ENCODE results near the gene KIF4A. TPM values are rescaled to one million over a fixed set of nuclear protein-coding genes. Genes with fewer than 3 reads are reported as not detected.
A peak's percentile ranks its signal among the peaks of the same experiment; 100 is the strongest.

KIF4A gene
- total RNA-seq, 1 experiment from 2014 or later = 52.9 TPM

- no peak overlapping the region for H2AFZ ChIP-seq
- H3K27ac ChIP-seq = no peak overlapping the region
- no peaks in the 10 kb centered on the region for H4K20me1 ChIP-seq (ENCODE audit: insufficient read depth)
- no TSS peak for BruUV-seq (replicated peaks)
- TF ChIP-seq CTCF (conservative IDR thresholded peaks at IDR 0.05) = no peak
- TF ChIP-seq EZH2 (IDR thresholded peaks at IDR 0.05; ENCODE audit: low read depth) = no peak
- H3K9me2 ChIP-seq (ENCODE audit: insufficient read depth) = no peaks in the 10 kb centered on the region
- intact Hi-C loops (cut with micrococcal nuclease; ENCODE audit: unreplicated experiment) = no loop called here
- H3K9me3 ChIP-seq (ENCODE audit: insufficient read depth, low read depth) = no peaks in the 10 kb centered on the region; the same call in 1 of the 2 replicates
- H3K4me2 ChIP-seq = no peak overlapping the region
- no peak for DNase-seq
- ChIA-PET CTCF (no interaction called here), POLR2A (ENCODE audit: unreplicated experiment) (interaction anchor here (0.6 kb wide), 1 partner anchor 119 kb away, joined by 3 read pairs; the partner anchor contains the start of gene IGBP1)
- 0 out of 2 replicates have a peak, but pooled peaks cover 3% of the 10 kb centered on the region for H3F3A ChIP-seq (ENCODE audit: insufficient read depth, low read depth)
- H3K4me1 ChIP-seq (replicated peaks; ENCODE audit: insufficient read depth) = peaks cover 24% of the 10 kb centered on the region
- H3K4me3 ChIP-seq = no peak overlapping the region
- no peaks in the 10 kb centered on the region for H3K27me3 ChIP-seq (ENCODE audit: insufficient read depth, low read depth)
- H3K36me3 ChIP-seq (ENCODE audit: low read depth) = no peaks in the 10 kb centered on the region
- no peaks in the 10 kb centered on the region for H3K79me2 ChIP-seq (ENCODE audit: low read depth)
Observed at GRCh38 chrX:70252491-70252890, 37.4 kb upstream of the KIF4A start.

- no TSS peak for BruUV-seq (replicated peaks)
- Histone ChIP-seq H3K4me2 (peak overlapping the region; percentile 44; the same call in 1 of the 2 replicates), H3K4me3 (no peak overlapping the region), H3K9me2 (ENCODE audit: insufficient read depth) (no peaks in the 10 kb centered on the region), H2AFZ (peak overlapping the region; percentile 52; the same call in 1 of the 2 replicates), H3K4me1 (replicated peaks; ENCODE audit: insufficient read depth) (peaks cover 24% of the 10 kb centered on the region), H4K20me1 (ENCODE audit: insufficient read depth) (no peaks in the 10 kb centered on the region), H3K27ac (peak overlapping the region; percentile 79), H3F3A (ENCODE audit: insufficient read depth, low read depth) (0 out of 2 replicates have a peak, but pooled peaks cover 3% of the 10 kb centered on the region), H3K36me3 (ENCODE audit: low read depth) (no peaks in the 10 kb centered on the region), H3K27me3 (ENCODE audit: insufficient read depth, low read depth) (no peaks in the 10 kb centered on the region), H3K79me2 (ENCODE audit: low read depth) (no peaks in the 10 kb centered on the region), H3K9me3 (ENCODE audit: insufficient read depth, low read depth) (no peaks in the 10 kb centered on the region; the same call in 1 of the 2 replicates)
- intact Hi-C loops (cut with micrococcal nuclease; ENCODE audit: unreplicated experiment) = no loop called here
- ChIA-PET POLR2A (ENCODE audit: unreplicated experiment) (interaction anchor here (0.6 kb wide), 1 partner anchor 120 kb away, joined by 3 read pairs; the partner anchor contains the start of gene IGBP1), CTCF (interaction anchor here (0.6 to 0.9 kb wide), 3 partner anchors 9 to 1260 kb away, joined by 3 to 6 read pairs (median 3); no protein-coding TSS in a partner anchor)
- TF ChIP-seq EZH2 (IDR thresholded peaks at IDR 0.05; ENCODE audit: low read depth) (no peak), CTCF (conservative IDR thresholded peaks at IDR 0.05) (no peak)
- DNase-seq = no peak
Observed at GRCh38 chrX:70253377-70254062, 36.4 kb upstream of the KIF4A start.

GRCh38 chrX:70254063-70254400 lies 35.9 kb upstream of the KIF4A start:
- Histone ChIP-seq H3K9me3 (ENCODE audit: insufficient read depth, low read depth) (no peaks in the 10 kb centered on the region; the same call in 1 of the 2 replicates), H3K4me1 (replicated peaks; ENCODE audit: insufficient read depth) (peaks cover 24% of the 10 kb centered on the region), H3K27ac (peak overlapping the region; percentile 79), H3K4me2 (peak overlapping the region; percentile 44; the same call in 1 of the 2 replicates), H4K20me1 (ENCODE audit: insufficient read depth) (no peaks in the 10 kb centered on the region), H3K4me3 (no peak overlapping the region), H3F3A (ENCODE audit: insufficient read depth, low read depth) (0 out of 2 replicates have a peak, but pooled peaks cover 3% of the 10 kb centered on the region), H3K27me3 (ENCODE audit: insufficient read depth, low read depth) (no peaks in the 10 kb centered on the region), H3K36me3 (ENCODE audit: low read depth) (no peaks in the 10 kb centered on the region), H3K79me2 (ENCODE audit: low read depth) (no peaks in the 10 kb centered on the region), H3K9me2 (ENCODE audit: insufficient read depth) (no peaks in the 10 kb centered on the region), H2AFZ (no peak overlapping the region)
- ChIA-PET POLR2A (ENCODE audit: unreplicated experiment) (no interaction called here), CTCF (interaction anchor here (0.9 kb wide), 1 partner anchor 9 kb away, joined by 3 read pairs; no protein-coding TSS in a partner anchor)
- no TSS peak for BruUV-seq (replicated peaks)
- TF ChIP-seq EZH2 (IDR thresholded peaks at IDR 0.05; ENCODE audit: low read depth) (no peak), CTCF (conservative IDR thresholded peaks at IDR 0.05) (no peak)
- intact Hi-C loops (cut with micrococcal nuclease; ENCODE audit: unreplicated experiment) = no loop called here
- no peak for DNase-seq
